ENCODE results near the gene CHCHD3. TPM values are rescaled to one million over a fixed set of nuclear protein-coding genes. Genes with fewer than 3 reads are reported as not detected.

Gene CHCHD3
- total RNA-seq, 3 donors from 2014 or later, result 71.9 to 76.4 (median 72.9) TPM

- no peak for DNase-seq
- no peak for ATAC-seq
- no peak for TF ChIP-seq CTCF (IDR thresholded peaks at IDR 0.05)
- H3K4me3 ChIP-seq, result no peak overlapping the region
- H3K36me3 ChIP-seq (ENCODE audit: low read depth), result no peaks in the 10 kb centered on the region
- H3K9me3 ChIP-seq, result no peaks in the 10 kb centered on the region
- no peaks in the 10 kb centered on the region for H3K4me1 ChIP-seq (ENCODE audit: low read depth)
- intact Hi-C loops (cut with DNase I, micrococcal nuclease), result no loop called here
Measured at GRCh38 chr7:132855901-132856300, 226.0 kb downstream of the CHCHD3 start.

GRCh38 chr7:132854238-132854637 is 227.7 kb downstream of the CHCHD3 start:
- no peak for TF ChIP-seq CTCF (IDR thresholded peaks at IDR 0.05)
- no peaks in the 10 kb centered on the region for H3K36me3 ChIP-seq (ENCODE audit: low read depth)
- DNase-seq (no peak), ATAC-seq (no peak)
- no peaks in the 10 kb centered on the region for H3K9me3 ChIP-seq
- intact Hi-C loops (cut with DNase I, micrococcal nuclease), result no loop called here
- no peaks in the 10 kb centered on the region for H3K4me1 ChIP-seq (ENCODE audit: low read depth)
- no peak overlapping the region for H3K4me3 ChIP-seq

GRCh38 chr7:132847376-132847775 is 234.5 kb downstream of the CHCHD3 start:
- intact Hi-C loops (cut with DNase I, micrococcal nuclease), result no loop called here
- H3K4me1 ChIP-seq (ENCODE audit: low read depth), result no peaks in the 10 kb centered on the region
- no peak for ATAC-seq
- TF ChIP-seq CTCF (IDR thresholded peaks at IDR 0.05), result no peak
- no peaks in the 10 kb centered on the region for H3K36me3 ChIP-seq (ENCODE audit: low read depth)
- DNase-seq, result no peak
- H3K9me3 ChIP-seq, result no peaks in the 10 kb centered on the region
- H3K4me3 ChIP-seq, result no peak overlapping the region

GRCh38 chr7:132846086-132846485 is 235.8 kb downstream of the CHCHD3 start:
- no peak for TF ChIP-seq CTCF (IDR thresholded peaks at IDR 0.05)
- Histone ChIP-seq H3K36me3 (ENCODE audit: low read depth) (no peaks in the 10 kb centered on the region), H3K4me1 (ENCODE audit: low read depth) (no peaks in the 10 kb centered on the region), H3K4me3 (no peak overlapping the region), H3K9me3 (no peaks in the 10 kb centered on the region)
- DNase-seq, result no peak
- ATAC-seq, result no peak
- intact Hi-C loops (cut with DNase I, micrococcal nuclease), result no loop called here

- Histone ChIP-seq H3K4me1 (ENCODE audit: low read depth) (no peaks in the 10 kb centered on the region), H3K4me3 (no peak overlapping the region), H3K9me3 (no peaks in the 10 kb centered on the region), H3K36me3 (ENCODE audit: low read depth) (no peaks in the 10 kb centered on the region)
- no peak for DNase-seq
- intact Hi-C loops (cut with DNase I, micrococcal nuclease), result no loop called here
- ATAC-seq, result no peak
- TF ChIP-seq CTCF (IDR thresholded peaks at IDR 0.05), result no peak
Measured at GRCh38 chr7:132842478-132842877, 239.4 kb downstream of the CHCHD3 start.

GRCh38 chr7:132840199-132840598 is 241.7 kb downstream of the CHCHD3 start:
- no peaks in the 10 kb centered on the region for H3K36me3 ChIP-seq (ENCODE audit: low read depth)
- ATAC-seq (no peak), DNase-seq (no peak)
- H3K4me1 ChIP-seq (ENCODE audit: low read depth), result no peaks in the 10 kb centered on the region
- intact Hi-C loops (cut with DNase I, micrococcal nuclease), result no loop called here
- no peaks in the 10 kb centered on the region for H3K9me3 ChIP-seq
- TF ChIP-seq CTCF (IDR thresholded peaks at IDR 0.05), result no peak
- H3K4me3 ChIP-seq, result no peak overlapping the region

Measured in mucosa of descending colon (tissue), 3 donors.